GM18499 (cell line): ENCODE results near the gene FYCO1.
"Not testable (repeated sequence)": the region's sequence is repeated elsewhere in the genome, so short reads cannot be mapped to it uniquely, and the experiment has no call there.

Source experiments
- ATAC-seq: cut with Tn5 transposase; IDR thresholded peaks from one replicate; pipeline ENCODE4 v1.9.1; 2021; ENCODE audit warnings: moderate number of reproducible peaks; ENCODE audit not compliant: insufficient read depth, unreplicated experiment

Gene FYCO1

DNA sequence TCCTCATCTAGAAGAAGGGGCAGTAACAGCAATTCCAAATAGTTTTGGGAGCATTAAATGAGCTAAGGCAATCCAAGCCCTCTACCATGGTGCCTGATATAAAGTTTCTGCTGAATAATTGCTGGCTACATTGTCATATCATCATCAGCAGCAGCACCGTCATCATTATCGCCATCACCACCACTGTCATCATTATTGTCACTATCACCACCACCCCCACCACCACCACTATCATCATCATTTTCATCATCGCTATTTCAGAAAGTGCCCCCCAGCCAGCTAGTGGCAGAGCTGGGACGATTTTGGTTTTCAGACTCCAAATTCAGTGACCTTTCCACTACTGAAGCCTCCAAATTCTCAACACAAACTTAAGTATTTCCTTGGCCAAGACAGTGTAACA lies 16.6 kb upstream of the FYCO1 start:
- ATAC-seq = no peak

DNA sequence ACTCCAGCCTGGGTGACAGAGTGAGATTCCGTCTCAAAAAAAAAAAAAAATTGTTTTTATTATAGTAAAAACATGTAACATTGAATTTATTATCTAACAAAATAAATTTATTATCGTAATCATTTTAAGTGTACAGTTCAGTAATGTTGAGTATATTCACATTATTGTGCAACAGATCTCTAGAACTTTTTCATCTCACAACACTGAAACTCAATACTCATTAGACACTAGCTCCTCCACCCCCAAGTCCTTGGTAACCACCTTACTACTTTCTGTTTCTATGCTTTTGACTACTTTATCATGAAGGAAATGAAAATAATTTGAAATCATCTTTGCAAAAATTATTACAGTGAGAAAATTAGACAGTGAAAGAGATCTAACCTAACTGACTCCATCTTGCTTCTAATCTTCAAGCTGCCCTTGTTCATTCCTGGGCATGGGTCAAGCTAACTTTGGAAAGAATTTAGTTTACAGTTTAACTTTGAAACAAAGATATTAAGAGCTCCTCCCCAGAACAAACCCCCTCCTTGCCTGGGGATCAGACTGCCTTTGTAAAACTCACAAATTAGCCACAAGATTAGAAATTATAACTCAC lies 15.0 kb upstream of the FYCO1 start:
- no peak for ATAC-seq

DNA sequence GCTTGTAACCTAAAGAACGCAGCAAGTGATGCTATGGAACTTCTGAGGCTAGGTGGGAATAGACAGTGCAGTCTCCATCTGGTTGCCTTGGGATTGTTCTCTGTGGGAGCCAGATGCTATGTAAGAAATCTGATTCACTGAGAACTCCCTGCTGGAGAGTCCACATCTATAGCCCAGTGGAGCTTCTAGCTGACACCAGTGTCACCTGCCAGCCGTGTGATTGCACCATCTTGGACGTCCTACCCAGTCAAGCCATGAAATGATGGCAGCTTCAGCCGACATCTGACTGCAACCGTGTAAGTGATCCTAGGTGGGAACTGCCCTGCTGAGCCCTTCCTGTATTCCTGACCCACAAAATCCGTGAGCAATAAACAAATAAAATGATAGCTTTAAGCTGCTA lies 12.4 kb upstream of the FYCO1 start:
- no peak for ATAC-seq

DNA sequence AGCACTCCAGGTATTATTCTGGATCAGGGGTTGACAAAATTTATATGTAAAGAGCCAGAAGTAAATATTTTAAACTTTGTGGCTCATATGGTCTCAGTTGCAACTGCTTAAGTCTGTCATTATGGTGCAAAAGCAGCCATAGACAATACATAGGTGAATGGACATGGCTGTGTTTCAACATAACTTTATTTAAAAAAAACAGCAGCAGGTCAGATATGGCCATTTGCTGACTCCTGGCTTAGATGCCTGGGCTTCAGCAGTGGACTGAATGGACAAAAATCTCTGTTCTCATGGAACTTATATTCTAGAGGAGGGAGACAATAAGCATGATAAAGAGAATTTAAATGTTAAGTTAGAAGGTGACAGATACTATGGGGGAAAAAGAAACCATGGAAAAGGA lies 11.7 kb upstream of the FYCO1 start:
- ATAC-seq = no peak

DNA sequence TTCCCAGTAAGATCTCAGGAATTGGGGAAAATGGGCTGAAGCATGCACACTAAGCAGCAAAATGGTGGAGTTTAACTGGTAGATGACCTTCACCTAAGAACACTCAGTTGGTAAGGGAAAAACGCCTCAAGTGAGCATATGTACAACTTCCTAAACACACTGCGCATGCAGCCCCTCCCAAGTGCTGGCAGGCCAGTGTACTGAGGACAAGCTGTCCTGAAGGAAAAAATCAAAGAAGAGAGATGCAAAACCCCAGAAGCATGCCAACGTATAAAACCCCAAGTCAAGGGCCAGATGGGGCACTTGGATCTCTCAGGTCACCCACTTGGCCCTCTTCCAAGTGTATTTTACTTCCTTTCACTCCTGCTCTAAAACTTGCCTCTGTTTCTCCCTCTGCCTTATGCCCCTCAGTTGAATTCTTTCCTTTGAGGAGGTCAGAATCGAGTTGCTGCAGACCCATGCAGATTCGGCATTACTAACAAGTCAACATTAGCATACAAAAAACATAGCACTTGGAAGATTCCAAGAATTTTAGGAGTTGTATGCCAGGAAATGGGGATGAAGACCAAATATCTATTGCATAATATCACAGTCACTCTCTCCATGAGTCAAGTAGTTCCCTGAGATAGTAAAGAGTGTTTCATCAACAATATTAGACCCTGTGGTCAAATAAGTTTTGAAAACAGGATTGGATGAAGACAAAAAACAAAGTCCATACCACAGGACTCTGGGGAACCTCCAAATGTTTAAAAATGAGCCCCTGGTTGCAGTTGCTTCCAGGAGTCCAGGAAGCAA lies 10.8 kb upstream of the FYCO1 start:
- no peak for ATAC-seq

DNA sequence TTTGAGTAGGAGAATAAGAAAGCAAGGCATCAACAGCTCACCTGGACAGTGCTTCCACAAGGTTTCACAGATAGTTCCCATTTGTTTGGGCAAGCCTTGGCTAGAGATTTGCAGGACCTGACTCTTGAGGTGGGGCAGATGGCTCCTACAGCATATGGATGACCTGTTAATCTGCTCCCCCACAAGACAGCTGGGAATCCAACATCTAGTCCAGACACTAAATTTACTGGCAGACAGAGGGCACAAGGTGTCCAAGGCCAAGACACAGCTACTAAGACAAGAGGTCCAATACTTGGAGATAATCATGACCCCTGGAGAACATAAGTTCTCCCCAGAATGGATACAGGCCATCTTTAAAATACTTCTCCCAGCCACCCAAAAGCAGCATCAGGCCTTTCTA lies 8.1 kb upstream of the FYCO1 start:
- ATAC-seq = not testable (repeated sequence)

DNA sequence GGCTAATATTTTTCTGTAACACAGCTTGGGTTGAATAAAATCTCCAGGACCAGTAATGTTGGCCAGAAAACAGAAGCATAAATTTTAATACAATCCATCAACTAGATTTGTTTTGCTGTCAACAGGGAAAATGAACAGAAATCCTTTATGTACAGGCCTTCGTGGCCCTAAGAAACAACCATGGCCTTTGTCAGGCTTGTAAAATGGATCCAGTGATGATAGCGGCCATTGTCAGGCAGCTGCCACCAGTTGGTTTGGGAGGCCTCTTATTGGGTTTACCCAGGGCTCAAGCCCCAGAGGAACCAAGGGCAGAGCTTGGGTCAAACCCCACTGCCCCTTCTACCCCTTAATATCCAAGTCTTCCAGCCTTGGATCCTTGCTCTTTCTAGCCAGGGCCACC lies 5.6 kb upstream of the FYCO1 start:
- no peak for ATAC-seq

DNA sequence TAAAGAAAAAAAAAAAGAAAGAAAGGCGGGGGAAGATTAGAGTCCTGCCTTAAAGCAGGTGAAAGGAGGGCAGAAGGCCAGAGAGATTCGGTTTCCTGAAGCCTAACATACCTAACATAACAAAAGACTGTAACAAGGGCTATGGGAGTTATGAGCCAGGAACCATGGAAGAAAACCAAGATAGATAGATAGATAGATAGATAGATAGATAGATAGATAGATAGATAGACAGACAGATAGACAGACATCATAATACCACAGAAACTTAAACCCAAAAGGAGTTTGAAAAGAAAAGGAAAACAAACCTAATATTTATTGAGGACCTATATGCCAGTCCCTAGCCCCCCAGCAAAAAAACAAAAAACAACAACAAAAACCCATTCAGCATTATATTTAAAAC lies 2.3 kb upstream of the FYCO1 start:
- no peak for ATAC-seq

DNA sequence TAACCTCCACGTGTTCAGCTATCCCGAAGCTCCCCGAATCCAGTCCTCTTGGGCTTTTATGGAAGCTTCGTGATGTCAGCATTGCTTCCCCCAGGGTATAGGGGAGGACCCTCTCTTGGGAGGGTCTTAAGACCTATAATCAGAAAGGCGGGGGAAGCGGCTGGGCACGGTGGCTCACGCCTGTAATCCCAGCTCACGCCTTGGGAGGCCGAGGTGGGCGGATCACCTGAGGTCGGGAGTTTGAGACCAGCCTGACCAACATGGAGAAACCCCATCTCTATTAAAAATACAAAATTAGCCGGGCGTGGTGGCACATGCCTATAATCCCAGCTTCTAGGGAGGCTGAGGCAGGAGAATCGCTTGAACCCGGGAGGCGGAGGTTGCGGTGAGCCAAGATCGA lies 1.9 kb upstream of the FYCO1 start:
- not testable (repeated sequence) for ATAC-seq

DNA sequence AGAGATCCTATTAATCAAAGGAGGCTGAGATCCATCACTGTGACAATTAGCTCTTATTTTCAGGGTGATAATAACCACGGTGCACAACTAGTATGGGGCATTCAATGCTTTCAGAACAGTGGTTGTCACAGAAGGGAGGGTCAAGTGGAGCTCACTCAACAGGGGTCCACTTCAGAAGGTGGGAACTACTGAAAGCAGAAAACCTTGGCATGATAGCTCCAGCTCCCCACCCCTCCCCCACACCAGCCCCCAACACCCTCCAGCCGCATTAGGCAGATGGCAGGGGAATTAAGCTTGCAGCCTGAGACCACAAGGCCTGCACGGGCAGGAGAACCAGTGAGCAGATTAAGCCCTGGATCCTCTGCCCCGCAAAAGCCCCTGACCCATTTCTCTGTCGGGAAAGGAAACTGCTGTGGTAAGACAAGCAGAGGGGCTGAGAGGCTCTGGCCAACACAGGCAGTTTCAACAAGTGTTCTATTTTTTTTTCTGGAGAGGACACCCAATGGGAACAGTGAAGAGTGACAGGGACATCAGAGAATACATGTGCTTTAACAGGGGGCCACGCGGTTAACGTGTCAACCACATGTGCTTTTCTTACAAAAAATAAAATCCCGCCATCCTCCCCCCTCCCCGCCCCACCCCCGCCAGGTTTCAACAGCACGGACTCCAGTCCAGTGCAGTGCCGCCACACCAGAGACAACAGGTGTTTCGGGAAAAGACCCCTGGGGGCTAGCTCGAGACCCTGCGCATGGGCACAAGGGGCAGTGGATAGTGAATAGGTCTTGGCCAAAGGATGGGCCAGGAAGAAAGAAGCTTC lies 997 bp downstream of the FYCO1 start:
- no peak for ATAC-seq

DNA sequence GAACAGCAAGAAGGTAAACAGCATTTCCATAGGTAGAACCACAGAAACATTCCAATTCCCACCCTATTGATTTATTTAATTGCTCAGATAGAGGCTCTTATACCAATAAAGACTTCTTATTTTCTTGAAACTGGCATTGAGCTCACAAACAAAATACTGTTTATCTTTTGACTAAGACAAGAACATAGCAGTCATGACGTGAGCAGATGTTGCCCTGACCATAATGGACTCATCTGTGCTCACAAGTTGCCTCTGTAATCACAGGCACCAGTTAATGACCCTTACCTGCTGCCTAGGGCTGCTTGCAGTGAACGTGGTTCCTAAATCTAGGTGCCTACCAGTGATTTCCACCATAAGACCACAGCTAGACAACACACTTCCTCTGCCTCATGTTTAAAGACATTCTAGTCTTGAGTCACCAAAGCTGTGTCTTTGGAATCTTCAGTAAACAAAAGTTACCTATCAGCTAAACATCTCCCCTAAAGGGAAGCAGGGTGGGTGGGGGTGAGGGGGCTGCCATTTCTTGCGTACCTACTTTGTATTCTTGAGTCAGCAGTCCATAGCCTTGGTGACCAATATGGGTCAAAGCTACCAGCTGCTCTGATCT lies 2.1 kb downstream of the FYCO1 start:
- no peak for ATAC-seq

DNA sequence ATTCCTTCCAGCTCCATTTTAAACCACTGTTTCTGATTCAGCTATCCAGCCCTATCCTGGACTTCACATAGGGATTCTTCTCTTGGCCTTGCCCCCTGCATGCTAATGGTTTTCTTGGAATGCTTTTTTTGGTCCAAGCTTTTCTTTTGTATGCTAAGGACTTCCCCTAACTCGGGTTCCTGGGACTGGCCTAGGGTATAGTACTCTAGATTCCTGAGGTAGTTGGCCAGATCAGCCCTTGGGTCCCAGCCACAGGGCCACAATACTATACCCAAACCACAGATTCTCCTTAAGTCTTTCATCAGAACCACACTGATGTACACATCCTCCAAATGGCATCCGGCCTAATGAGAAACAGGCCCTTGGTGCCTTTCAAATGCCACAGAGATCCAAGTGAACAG lies 2.8 kb downstream of the FYCO1 start:
- ATAC-seq = no peak

DNA sequence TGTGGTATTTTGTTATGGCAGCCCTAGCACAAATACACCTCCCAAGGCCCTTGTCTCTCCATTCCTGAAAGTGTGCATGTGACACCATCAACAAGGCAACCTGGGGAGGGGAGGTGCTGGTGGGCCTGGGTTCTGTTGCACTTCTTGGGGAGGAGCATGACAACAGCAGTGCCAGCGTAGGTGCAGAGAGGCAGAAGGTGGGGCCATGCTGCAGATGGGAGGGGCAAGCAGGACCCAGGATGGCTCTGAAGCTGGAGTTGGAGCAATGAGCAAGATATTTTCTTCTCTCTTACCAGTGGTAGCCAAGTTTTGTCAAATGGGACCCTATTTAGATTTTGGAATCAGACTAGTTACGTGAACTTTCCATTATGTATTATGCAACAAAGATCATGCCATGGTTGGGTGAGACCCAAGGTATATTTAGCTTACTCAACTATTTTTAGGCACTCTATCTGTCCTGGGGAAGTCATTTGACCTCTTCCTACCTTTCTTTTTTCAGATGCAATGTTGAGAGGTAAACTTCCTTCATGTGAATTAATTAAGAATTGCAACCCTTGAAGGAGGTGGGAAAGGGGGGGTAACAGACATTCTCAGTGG lies 3.4 kb downstream of the FYCO1 start:
- ATAC-seq = no peak

DNA sequence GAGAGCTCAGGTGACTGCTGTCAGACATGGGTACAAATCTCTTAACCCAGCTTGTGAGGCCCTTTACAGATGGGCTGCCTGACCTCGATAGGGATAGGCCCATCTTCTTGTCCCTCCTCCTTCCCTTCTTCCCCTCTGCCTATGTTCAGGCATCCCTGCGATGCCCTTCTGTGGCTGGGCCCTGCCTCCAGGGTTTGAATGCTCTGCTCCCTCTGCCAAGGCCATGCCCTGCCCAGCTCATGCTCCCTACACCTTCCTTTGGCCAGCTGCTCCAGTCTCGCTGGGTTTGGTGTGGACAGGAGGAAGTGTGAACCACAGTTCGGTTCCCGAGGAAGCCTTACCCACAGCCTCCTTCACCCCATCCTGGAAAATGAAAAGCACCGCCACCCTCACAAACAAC lies 4.3 kb downstream of the FYCO1 start:
- ATAC-seq = no peak

DNA sequence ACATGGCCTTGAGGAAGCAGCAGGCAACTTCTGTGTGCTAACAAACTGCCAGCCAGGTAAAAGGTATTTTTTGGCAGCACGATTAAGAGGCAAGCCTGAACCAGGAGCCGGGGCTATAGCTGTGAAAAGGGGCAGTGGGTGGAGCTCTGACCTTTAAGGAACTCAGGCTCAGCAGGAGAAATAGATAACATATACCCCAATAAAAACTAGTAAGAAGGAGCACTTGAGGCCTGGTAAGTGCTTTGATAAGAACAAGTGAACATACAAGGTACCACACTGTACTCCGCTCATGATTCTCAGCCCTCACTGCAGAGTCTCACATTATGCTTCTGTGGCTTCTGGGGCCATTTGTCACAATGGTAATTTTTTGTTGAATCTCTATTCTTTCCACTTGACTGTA lies 5.4 kb downstream of the FYCO1 start:
- no peak for ATAC-seq

DNA sequence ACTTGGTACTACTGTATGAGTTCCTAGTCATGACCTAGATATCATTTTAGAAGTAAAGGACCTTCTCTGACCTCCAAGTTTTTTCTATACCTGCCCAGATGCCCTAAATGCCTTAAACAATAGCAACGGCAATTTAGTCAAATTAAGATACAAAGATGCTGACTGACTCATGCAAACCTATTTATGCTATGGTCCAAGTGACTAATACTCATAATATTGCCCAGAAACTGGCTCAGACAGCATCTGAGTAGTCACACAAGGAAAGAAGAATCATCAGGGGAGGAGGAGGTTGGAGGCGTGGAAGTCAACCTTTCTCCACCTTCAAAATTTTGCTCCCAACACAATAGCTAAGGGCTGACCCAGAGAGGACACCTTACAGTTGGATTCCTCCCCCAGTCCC lies 6.8 kb downstream of the FYCO1 start:
- no peak for ATAC-seq

DNA sequence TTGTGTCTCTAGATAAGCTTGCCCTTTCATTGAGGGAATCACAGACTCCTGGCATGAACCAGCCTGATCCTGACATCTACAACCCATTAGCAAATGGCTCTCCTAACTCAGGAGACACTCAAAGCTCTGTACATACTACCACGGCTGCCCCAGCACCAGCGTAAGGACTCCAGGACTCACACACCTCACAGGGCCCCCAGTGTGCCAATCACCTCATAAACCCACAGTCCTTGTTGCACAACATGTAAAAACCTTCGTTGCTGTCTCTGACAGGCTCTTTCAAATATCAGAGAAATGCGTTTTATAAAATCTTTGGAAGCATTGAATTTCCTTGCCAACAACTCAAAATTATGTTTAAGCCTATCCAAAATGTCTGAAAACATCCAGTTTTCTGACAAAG lies 7.3 kb downstream of the FYCO1 start:
- no peak for ATAC-seq

DNA sequence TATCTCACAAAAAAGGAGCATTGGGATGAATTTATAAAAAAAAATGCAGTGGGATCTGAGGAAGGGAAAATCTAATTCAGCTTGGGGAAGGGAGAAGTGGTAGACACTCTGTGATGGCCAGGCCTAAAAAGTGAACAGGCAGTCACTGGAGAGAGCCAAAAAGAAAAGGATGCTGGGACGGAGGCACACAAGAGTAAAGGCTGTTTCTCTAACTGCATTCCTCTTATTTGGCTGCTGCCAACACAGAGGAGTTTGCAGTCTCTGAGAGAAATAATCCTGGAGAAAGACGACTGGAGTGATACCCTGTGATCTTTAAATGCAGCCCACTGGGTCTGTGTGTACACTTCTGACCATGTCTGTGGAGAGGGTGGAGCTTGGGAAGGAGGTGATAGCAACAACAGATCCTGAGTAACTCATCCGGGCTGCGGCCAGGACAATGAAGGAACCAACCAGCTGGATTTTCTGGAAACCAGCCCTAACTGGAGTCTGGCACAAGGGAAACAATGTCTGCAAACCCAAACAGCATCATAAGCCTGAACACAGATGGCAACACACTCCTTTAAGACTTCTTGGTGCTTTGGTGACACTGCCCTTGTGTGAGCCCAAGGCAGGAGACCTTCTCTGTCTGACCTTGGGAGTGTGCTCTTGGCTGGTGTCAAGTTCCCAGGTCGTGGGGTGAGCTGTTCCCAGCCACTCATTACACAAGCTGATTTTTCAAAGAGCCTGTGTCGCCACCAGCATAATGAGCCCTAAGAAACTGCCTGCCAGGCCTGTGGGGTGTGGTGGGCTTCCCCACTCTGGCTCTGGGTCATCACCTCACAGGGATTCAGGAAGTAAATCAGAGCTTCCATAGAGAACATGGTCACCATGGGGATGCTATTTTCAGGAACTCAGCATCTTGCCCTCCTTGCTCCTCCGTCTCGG lies 8.0 kb downstream of the FYCO1 start:
- no peak for ATAC-seq

DNA sequence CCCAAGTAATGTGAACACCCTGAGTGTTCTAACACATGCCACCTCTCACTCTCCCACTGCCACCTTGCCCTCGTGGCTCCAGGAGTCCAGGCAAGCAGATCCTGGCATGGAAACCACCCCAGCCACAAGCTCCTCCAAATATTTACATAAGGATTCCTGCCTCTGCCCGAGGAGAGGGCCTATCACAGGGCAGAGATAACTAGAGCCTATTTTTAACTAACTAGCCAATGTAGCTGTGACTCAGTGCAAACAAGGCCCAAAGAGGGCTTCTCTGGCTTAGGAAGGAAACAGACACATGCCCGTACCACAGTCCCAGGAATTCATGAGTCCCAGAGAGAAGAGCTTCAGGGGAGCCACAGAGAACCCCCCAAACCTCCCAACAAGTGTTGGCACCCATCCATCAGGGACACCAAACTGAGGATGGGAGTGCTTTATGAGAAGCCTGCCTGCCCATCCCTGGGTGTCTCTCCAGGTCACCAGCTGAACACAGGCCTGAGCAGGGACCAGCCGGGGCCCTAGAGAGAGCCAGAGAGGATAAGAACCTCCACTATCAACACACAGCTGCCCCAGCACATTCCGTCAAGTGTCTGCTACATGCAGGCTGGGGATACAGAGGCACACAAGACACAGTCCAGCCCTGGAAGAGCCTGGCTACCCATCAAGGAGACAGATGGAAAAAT lies 9.2 kb downstream of the FYCO1 start:
- no peak for ATAC-seq
